HepG2 (cell line): ENCODE measurements around the gene SLFN11.
"Not testable (repeated sequence)": the region's sequence is repeated elsewhere in the genome, so short reads cannot be mapped to it uniquely, and the experiment has no call there.

Experiments used
- CTCF ChIP-seq: sonication (generic); formaldehyde crosslinking; IDR thresholded peaks from 2 replicates; pipeline ENCODE4 v1.5.0; 2020; ENCODE audit warnings: mild to moderate bottlenecking, missing genetic modification reagents, moderate library complexity
- DBP ChIP-seq: sonication (generic); formaldehyde crosslinking; IDR thresholded peaks from 2 replicates; pipeline ENCODE4 v1.4.0; 2020; ENCODE audit warnings: missing genetic modification reagents; ENCODE audit errors: not compliant biosample characterization
- HNRNPUL1 ChIP-seq: fragments of 200-400 bp; formaldehyde crosslinking; IDR thresholded peaks from 2 replicates; pipeline ENCODE4 v1.6.1; 2017; ENCODE audit warnings: low read depth, mild to moderate bottlenecking, low read length, moderate library complexity
- KDM3A ChIP-seq: IDR thresholded peaks from 2 replicates; pipeline ENCODE4 v1.6.1; 2018; ENCODE audit warnings: low read depth, missing compliant biosample characterization
- KLF16 ChIP-seq, 2 experiments: sonication (generic) in 1 of 2; formaldehyde crosslinking in 1 of 2; IDR thresholded peaks; 2 replicates each; pipeline versions ENCODE4 v1.6.1 to v1.8.0; 2016 to 2023; ENCODE audit warnings: missing genetic modification reagents in 2 of 2, missing compliant biosample characterization in 1 of 2
- SIX1 ChIP-seq: sonication (generic); formaldehyde crosslinking; IDR thresholded peaks from 2 replicates; pipeline ENCODE4 v1.4.0; 2020; ENCODE audit warnings: missing genetic modification reagents, borderline replicate concordance
- ZBTB1 ChIP-seq: sonication (generic); formaldehyde crosslinking; IDR thresholded peaks from 2 replicates; pipeline ENCODE4 v1.4.0; 2020; ENCODE audit warnings: missing genetic modification reagents, borderline replicate concordance

- not testable (repeated sequence) for TF ChIP-seq DBP (CRISPR knock-in tag); CTCF (CRISPR knock-in tag); SIX1 (CRISPR knock-in tag); ZBTB1 (CRISPR knock-in tag); HNRNPUL1; KLF16 (CRISPR knock-in tag; IDR thresholded peaks at IDR 0.05); KDM3A (CRISPR knock-in tag)
These were observed 47.6 kb upstream of the SLFN11 start for GRCh38 chr17:35421069-35421468.
